A549 (cell line): Measurements from ENCODE around the gene NTRK2. TPM values are rescaled to one million over a fixed set of nuclear protein-coding genes. Genes with fewer than 3 reads are reported as not detected.

Experiments
- ATAC-seq, 2 experiments: fragments of 200-7000 bp in 1 of 2; fragments of >200 bp in 1 of 2; cut with Nextera tagmentation in 1 of 2; cut with Tn5 transposase in 1 of 2; 3 replicates each; pipeline versions ENCODE4 v1.8.0 to v1.9.1; 2018 to 2020; ENCODE audit warnings: mild to moderate bottlenecking in 1 of 2, moderate library complexity in 1 of 2
- CTCF ChIA-PET: fragments of 300-600 bp; sonication (Branson Sonifier 250); formaldehyde crosslinking; extraction: SDS; loops from one replicate; lab custom pipeline; 2021; ENCODE audit warnings: antibody characterized with exemption, inconsistent platforms; lab: Yijun Ruan, JAX
- POLR2A ChIA-PET: fragments of 350-600 bp; formaldehyde crosslinking; extraction: SDS; loops from one replicate; lab custom pipeline; 2021; ENCODE audit warnings: antibody characterized with exemption, inconsistent platforms; lab: Yijun Ruan, JAX
- DNase-seq, 2 experiments: peaks; one replicate each; pipeline versions ENCODE4 v3.0.0 to v3.0.0-alpha.2; 2011 to 2016; ENCODE audit warnings: low read depth in 1 of 2, low spot score in 1 of 2
- FAIRE-seq: peaks from 2 replicates; lab custom pipeline; 2011; peaks lifted over from hg19 to GRCh38; lab: Jason Lieb, UNC
- H3K27ac ChIP-seq, 2 experiments: fragments of >200 bp; sonication (Bioruptor Twin); formaldehyde crosslinking; 3 replicates each; pipeline ENCODE4 v1.5.1; 2016 to 2017
- H3K4me1 ChIP-seq: fragments of >200 bp; sonication (Bioruptor Twin); formaldehyde crosslinking; 3 replicates; pipeline ENCODE4 v1.6.1; 2016
- H3K4me2 ChIP-seq: fragments of >200 bp; sonication (Bioruptor Twin); formaldehyde crosslinking; 3 replicates; pipeline ENCODE4 v1.6.1; 2016
- H3K4me3 ChIP-seq: fragments of >200 bp; sonication (Bioruptor Twin); formaldehyde crosslinking; 3 replicates; pipeline ENCODE4 v1.5.1; 2016
- H3K9me3 ChIP-seq: fragments of >200 bp; sonication (Bioruptor Twin); formaldehyde crosslinking; 3 replicates; pipeline ENCODE4 v1.6.1; 2016
- BHLHE40 ChIP-seq: IDR thresholded peaks from 2 replicates; pipeline ENCODE4 v1.6.1; 2012; ENCODE audit warnings: low read depth, low read length, inconsistent platforms
- CBX2 ChIP-seq: fragments of 200-600 bp; sonication (generic); IDR thresholded peaks from 2 replicates; pipeline ENCODE4 v1.6.1; 2016; ENCODE audit warnings: low read depth, mild to moderate bottlenecking, borderline replicate concordance
- CEBPB ChIP-seq, 2 experiments: fragments of >200 bp in 1 of 2; sonication (Bioruptor Twin) in 1 of 2; formaldehyde crosslinking in 1 of 2; IDR thresholded peaks; 2 replicates each; pipeline ENCODE4 v1.6.1; 2012 to 2016
- CHD2 ChIP-seq: fragments of 150-350 bp; IDR thresholded peaks from 2 replicates; pipeline ENCODE4 v1.6.1; 2014; ENCODE audit warnings: low read length; ENCODE audit not compliant: partially characterized antibody
- CHD4 ChIP-seq: fragments of 200-600 bp; sonication (generic); IDR thresholded peaks from 2 replicates; pipeline ENCODE4 v1.6.1; 2016; ENCODE audit warnings: antibody characterized with exemption, mild to moderate bottlenecking, borderline replicate concordance
- EHF ChIP-seq: fragments of 250-450 bp; sonication (Bioruptor Pico); IDR thresholded peaks from 2 replicates; pipeline ENCODE4 v1.5.0; 2020; ENCODE audit warnings: mild to moderate bottlenecking
- EHMT2 ChIP-seq: fragments of 200-600 bp; sonication (generic); IDR thresholded peaks from 2 replicates; pipeline ENCODE4 v1.6.1; 2016; ENCODE audit warnings: antibody characterized with exemption, low read depth, mild to moderate bottlenecking, moderate library complexity
- ELK1 ChIP-seq: fragments of 150-350 bp; IDR thresholded peaks from 2 replicates; pipeline ENCODE4 v1.6.1; 2014; ENCODE audit warnings: low read depth, mild to moderate bottlenecking, low read length
- EP300 ChIP-seq, 2 experiments: fragments of >200 bp; sonication (Bioruptor Twin); formaldehyde crosslinking; IDR thresholded peaks; 2 replicates in 1 of 2; 3 replicates in 1 of 2; pipeline ENCODE4 v1.6.1; 2016 to 2017
- ESRRA ChIP-seq: fragments of 150-350 bp; IDR thresholded peaks from 2 replicates; pipeline ENCODE4 v1.6.1; 2014; ENCODE audit warnings: mild to moderate bottlenecking, low read length, borderline replicate concordance
- HEYL ChIP-seq: fragments of 250-450 bp; sonication (Bioruptor Pico); IDR thresholded peaks from 2 replicates; pipeline ENCODE4 v1.8.0; 2021; ENCODE audit warnings: mild to moderate bottlenecking, moderate library complexity
- HMGXB4 ChIP-seq: fragments of 250-450 bp; sonication (Bioruptor Pico); IDR thresholded peaks from 2 replicates; pipeline ENCODE4 v1.5.0; 2021; ENCODE audit warnings: mild to moderate bottlenecking, moderate library complexity, borderline replicate concordance
- HOXA7 ChIP-seq: fragments of 250-450 bp; sonication (Bioruptor Pico); IDR thresholded peaks from 2 replicates; pipeline ENCODE4 v1.5.0; 2020; ENCODE audit warnings: mild to moderate bottlenecking, moderate library complexity
- HOXB13 ChIP-seq: fragments of 250-450 bp; sonication (Bioruptor Pico); IDR thresholded peaks from 2 replicates; pipeline ENCODE4 v1.5.0; 2020; ENCODE audit warnings: low read depth, mild to moderate bottlenecking, moderate library complexity
- HOXB5 ChIP-seq: fragments of 250-450 bp; sonication (Bioruptor Pico); IDR thresholded peaks from 2 replicates; pipeline ENCODE4 v1.5.0; 2020; ENCODE audit warnings: mild to moderate bottlenecking, moderate library complexity
- JUN ChIP-seq, 2 experiments: fragments of >200 bp; sonication (Bioruptor Twin); formaldehyde crosslinking; IDR thresholded peaks; 2 replicates in 1 of 2; 3 replicates in 1 of 2; pipeline ENCODE4 v1.6.1; 2016 to 2017
- KDM1A ChIP-seq: fragments of 200-600 bp; sonication (generic); IDR thresholded peaks from 2 replicates; pipeline ENCODE4 v1.6.1; 2016; ENCODE audit warnings: low read depth, mild to moderate bottlenecking
- MAZ ChIP-seq: fragments of 150-350 bp; IDR thresholded peaks from 2 replicates; pipeline ENCODE4 v1.6.1; 2014; ENCODE audit warnings: antibody characterized with exemption, low read depth, low read length, borderline replicate concordance
- NR3C1 ChIP-seq: fragments of >200 bp; sonication (Bioruptor Twin); formaldehyde crosslinking; IDR thresholded peaks from 3 replicates; pipeline ENCODE4 v1.6.1; 2017
- PBX3 ChIP-seq: IDR thresholded peaks from 2 replicates; pipeline ENCODE4 v1.6.1; 2012
- PHF8 ChIP-seq: fragments of 200-600 bp; sonication (generic); IDR thresholded peaks from 2 replicates; pipeline ENCODE4 v1.6.1; 2016; ENCODE audit warnings: low read depth, mild to moderate bottlenecking, antibody characterized with exemption, moderate library complexity, borderline replicate concordance
- RARB ChIP-seq: fragments of 250-450 bp; sonication (Bioruptor Pico); IDR thresholded peaks from 2 replicates; pipeline ENCODE4 v1.8.0; 2021; ENCODE audit warnings: mild to moderate bottlenecking, moderate library complexity
- RCOR1 ChIP-seq: fragments of 150-350 bp; IDR thresholded peaks from 2 replicates; pipeline ENCODE4 v1.6.1; 2014; ENCODE audit warnings: antibody characterized with exemption, low read length, low read depth
- REST ChIP-seq: fragments of 200-600 bp; sonication (generic); IDR thresholded peaks from 2 replicates; pipeline ENCODE4 v1.6.1; 2016; ENCODE audit warnings: antibody characterized with exemption, mild to moderate bottlenecking, moderate library complexity
- RFX5 ChIP-seq: fragments of 450-650 bp; IDR thresholded peaks from 2 replicates; pipeline ENCODE4 v1.7.1; 2014; ENCODE audit warnings: antibody characterized with exemption, mild to moderate bottlenecking, moderate library complexity
- RNF2 ChIP-seq: fragments of 200-600 bp; sonication (generic); IDR thresholded peaks from 2 replicates; pipeline ENCODE4 v1.6.1; 2016; ENCODE audit warnings: low read depth, mild to moderate bottlenecking, antibody characterized with exemption, moderate library complexity, borderline replicate concordance
- SREBF2 ChIP-seq: fragments of 450-650 bp; IDR thresholded peaks from 2 replicates; pipeline ENCODE4 v1.6.1; 2014; ENCODE audit warnings: mild to moderate bottlenecking, moderate library complexity
- USF2 ChIP-seq: fragments of 450-650 bp; IDR thresholded peaks from 2 replicates; pipeline ENCODE4 v1.6.1; 2014; ENCODE audit warnings: antibody characterized with exemption
- ZC3H11A ChIP-seq: fragments of 450-650 bp; IDR thresholded peaks from 2 replicates; pipeline ENCODE4 v1.6.1; 2014; ENCODE audit warnings: antibody characterized with exemption, mild to moderate bottlenecking
- ZFP36 ChIP-seq: fragments of 450-650 bp; IDR thresholded peaks from 2 replicates; pipeline ENCODE4 v1.6.1; 2014; ENCODE audit warnings: borderline replicate concordance; ENCODE audit not compliant: partially characterized antibody
- ZNF302 ChIP-seq: fragments of 250-450 bp; sonication (Bioruptor Pico); IDR thresholded peaks from 2 replicates; pipeline ENCODE4 v1.9.0; 2021; ENCODE audit warnings: inconsistent platforms, mild to moderate bottlenecking, moderate library complexity
- WGBS: methylation state at CpG from one replicate; pipeline ENCODE4 v1.1.6; 2017; ENCODE audit errors: missing lambda C conversion rate; 5-methylcytosine and 5-hydroxymethylcytosine counted together
- polyA plus RNA-seq, 4 experiments: library from polyadenylated mRNA; depleted of rRNA in 3 of 4; stranded (reverse); fragments of >200 nt; fragmentation: RNase III in 1 of 4; extraction: RNeasy Plus Mini Kit Qiagen cat#74134 plus additional on column Dnase treatment in 1 of 4; gene quantifications; 2 replicates in 3 of 4; 3 replicates in 1 of 4; pipeline ENCODE4 v1.2.3, GENCODE V29; 2011 to 2017

Gene NTRK2
- polyA plus RNA-seq, 2 of the 4 experiments (the other 2 are of a cell fraction) = 0.03 TPM

GRCh38 chr9:84886866-84887265, 217.3 kb downstream of the NTRK2 start:
- Histone ChIP-seq H3K4me3 (no peak overlapping the region), H3K27ac (no peak overlapping the region), H3K4me1 (no peaks in the 10 kb centered on the region), H3K4me2 (no peak overlapping the region), H3K9me3 (no peaks in the 10 kb centered on the region)
- FAIRE-seq (no peak), ATAC-seq (no peak), DNase-seq (no peak)
- TF ChIP-seq RNF2 (no peak), ESRRA (no peak), EHF (CRISPR knock-in tag) (no peak), NR3C1 (no peak), HOXB5 (CRISPR knock-in tag) (no peak), CHD4 (no peak), CHD2 (no peak), HMGXB4 (CRISPR knock-in tag) (no peak), CBX2 (no peak), USF2 (no peak), REST (no peak), RFX5 (no peak), RCOR1 (no peak), BHLHE40 (no peak), ZNF302 (CRISPR knock-in tag) (no peak), PHF8 (no peak), EHMT2 (no peak), KDM1A (no peak), HOXA7 (no peak)
- 91% methylated on average over 8 of the region's 8 CpGs for WGBS
- ChIA-PET POLR2A (no interaction called here), CTCF (interaction anchor here (1.2 kb wide), 1 partner anchor 68 kb away, joined by 3 read pairs; no protein-coding TSS in a partner anchor)

- 82% methylated on average over 1 of the region's 1 CpG for WGBS
- no peak overlapping the region for H3K4me3 ChIP-seq
Measured at GRCh38 chr9:84891924-84892323, 222.4 kb downstream of the NTRK2 start.

More at GRCh38 chr9:84891924-84892323, 222.4 kb downstream of the NTRK2 start:
- Histone ChIP-seq H3K4me1 (no peaks in the 10 kb centered on the region), H3K27ac (no peak overlapping the region), H3K4me2 (no peak overlapping the region), H3K9me3 (no peaks in the 10 kb centered on the region)
- TF ChIP-seq HEYL (CRISPR knock-in tag) = no peak
- TF ChIP-seq EP300 (IDR thresholded peaks at IDR 0.05) = no peak
- TF ChIP-seq HOXA7 = no peak
- no peak for TF ChIP-seq SREBF2
- TF ChIP-seq PBX3 = no peak
- TF ChIP-seq ZC3H11A = no peak
- TF ChIP-seq JUN (IDR thresholded peaks at IDR 0.05) = no peak
- TF ChIP-seq MAZ = no peak
- TF ChIP-seq ELK1 = no peak
- no peak for TF ChIP-seq RNF2
- no peak for TF ChIP-seq CBX2
- TF ChIP-seq RARB (CRISPR knock-in tag) = no peak
- TF ChIP-seq CEBPB (IDR thresholded peaks at IDR 0.05) = no peak
- TF ChIP-seq ZFP36 = no peak
- TF ChIP-seq HOXB13 (CRISPR knock-in tag) = no peak
- no peak for TF ChIP-seq CHD4
- FAIRE-seq (no peak), DNase-seq (no peak), ATAC-seq (no peak)
- CTCF ChIA-PET = interaction anchor here (1.3 to 1.5 kb wide), 3 partner anchors 9 to 18 kb away, joined by 3 to 4 read pairs (median 4); no protein-coding TSS in a partner anchor
- POLR2A ChIA-PET = no interaction called here
